Heart left ventricle (tissue), 16 donors: Measurements from ENCODE around the gene SLC44A2. TPM values are rescaled to one million over a fixed set of nuclear protein-coding genes. Genes with fewer than 3 reads are reported as not detected.

Experiments used
- ATAC-seq, 4 donors: fragments of 200-7000 bp; cut with Tn5 transposase; one replicate each; pipeline ENCODE4 v1.9.1; 2020 to 2022; ENCODE audit warnings: moderate library complexity in 4 of 4, mild to moderate bottlenecking in 3 of 4, moderate number of reproducible peaks in 1 of 4
- DNase-seq, 5 donors: peaks; one replicate each; pipeline ENCODE4 v3.0.0-alpha.2; 2020
- H3K27ac ChIP-seq, 12 donors: fragments of 200-600 bp; sonication (generic) in 4 of 12; one replicate each; pipeline versions ENCODE4 v1.5.0 to v1.8.0; 2016 to 2022; ENCODE audit warnings: mild to moderate bottlenecking in 2 of 12
- H3K27me3 ChIP-seq, 9 donors: fragments of 200-600 bp; sonication (generic) in 2 of 9; one replicate each; pipeline versions ENCODE4 v1.5.1 to v1.8.0; 2016 to 2022; ENCODE audit warnings: mild to moderate bottlenecking in 3 of 9
- H3K36me3 ChIP-seq, 9 donors: fragments of 200-600 bp; sonication (generic) in 2 of 9; one replicate each; pipeline versions ENCODE4 v1.5.0 to v1.8.0; 2018 to 2022; ENCODE audit warnings: mild to moderate bottlenecking in 2 of 9
- H3K4me1 ChIP-seq, 12 donors: fragments of 200-600 bp; sonication (generic) in 4 of 12; one replicate each; pipeline versions ENCODE4 v1.5.0 to v1.8.0; 2016 to 2022; ENCODE audit warnings: mild to moderate bottlenecking in 3 of 12
- H3K4me3 ChIP-seq, 12 donors: fragments of 200-600 bp; sonication (generic) in 4 of 12; one replicate each; pipeline versions ENCODE4 v1.5.0 to v1.8.0; 2017 to 2022; ENCODE audit warnings: mild to moderate bottlenecking in 9 of 12, moderate library complexity in 4 of 12
- H3K9me3 ChIP-seq, 12 donors: fragments of 200-600 bp; sonication (generic) in 4 of 12; one replicate each; pipeline versions ENCODE4 v1.5.0 to v1.8.0; 2016 to 2022; ENCODE audit warnings: mild to moderate bottlenecking in 1 of 12
- CTCF ChIP-seq, 12 donors: fragments of 200-600 bp; sonication (generic) in 4 of 12; IDR thresholded peaks; one replicate each; pipeline versions ENCODE4 v1.5.0 to v1.8.0; 2018 to 2022; ENCODE audit warnings: antibody characterized with exemption in 12 of 12, mild to moderate bottlenecking in 5 of 12
- POLR2A ChIP-seq, 2 donors: fragments of 450-650 bp; IDR thresholded peaks; one replicate each; pipeline ENCODE4 v1.6.1; 2017; ENCODE audit warnings: antibody characterized with exemption in 2 of 2, mild to moderate bottlenecking in 2 of 2, moderate library complexity in 2 of 2
- WGBS, 4 donors: extraction: QIAGEN DNeasy Blood & Tissue Kit in 2 of 4; methylation state at CpG; one replicate each; pipeline versions ENCODE4 v1.1.5 to v1.1.7; 2013 to 2018; 5-methylcytosine and 5-hydroxymethylcytosine counted together
- intact Hi-C, 10 donors: fragments of 100-400 bp; cut with DNase I; formaldehyde crosslinking; loops; one replicate each; pipeline versions ENCODE4 v1.11.1 to v1.14.2; 2022
- polyA plus RNA-seq, 2 donors: library from polyadenylated mRNA; stranded (reverse); fragments of 200-250 nt; gene quantifications; one replicate each; pipeline ENCODE4 v1.2.3, GENCODE V29; 2013
- total RNA-seq, 9 donors: library from RNA; depleted of rRNA in 2 of 9; stranded (reverse); fragments of >200 nt in 2 of 9; fragmentation: NEBNext Ultra II Directional in 3 of 9; extraction: Animal tissue kit (Norgen Biotek cat#: 25700) in 3 of 9; gene quantifications; one replicate each; pipeline versions ENCODE4 v1.1.0 to v1.2.4, GENCODE V29; 2016 to 2023
- donor health status: ischemic (EF 13 %, LVEDD 7.1; RV severe dilation, severe dysfunction).
- donor health status: healthy with polysubstance abuse.
- donor health status: DM: no; HTN: yes; CAD: no.
- donor health status: DM: no; HTN: no; CAD: no.
- donor health status: ischemic (EF 25% LVEDD 6.9; RV normal size, moderate dysfunction).
- donor health status: ischemic (EF 25% LVEDD 5.7; RV mildly dilated, moderate dysfunction).
- donor health status: healthy.
- donor health status: DM: yes; HTN: yes; CAD: no.
- donor health status: ischemic (EF 35%, LVEDD 5.7; RV mildly dilated, moderate dysfunction).
- donor health status: nonischemic (EF 11% LVEDD 7.7; RV severe dilation, severe dysfunction).
- donor health status: DM: yes; HTN: yes; CAD: no.
- donor health status: PGD.
- donor health status: ischemic (EF 29% LVEDD 5.4; RV normal size, mild dysfunction).
- donor health status: nonischemic (EF 23%, LVEDD 6.1; RV moderate dilation, normal function).

SLC44A2 gene
- total and polyA plus RNA-seq, 11 donors: 43.1 to 130 (median 82.5) TPM

GRCh38 chr19:10686661-10687517 lies 61.5 kb downstream of the SLC44A2 start:
- Histone ChIP-seq H3K36me3 (peaks cover 0 to 100% (median 96%) of the 10 kb centered on the region in 9 donors), H3K27me3 (no peaks in the 10 kb centered on the region), H3K27ac (peak overlapping the region in 7 of 12 donors; percentile 18 to 64 (median 60)), H3K9me3 (no peaks in the 10 kb centered on the region), H3K4me3 (no peak overlapping the region), H3K4me1 (peaks cover 0 to 31% (median 14%) of the 10 kb centered on the region in 12 donors)
- 59 to 72% (median 63%) methylated on average over 29 to 31 of the region's 31 CpGs for whole genome bisulfite sequencing, 4 donors
- peak; percentile 41 to 78 (median 73) for DNase-seq
- ATAC-seq: peak; percentile 69 to 81 (median 76)
- intact Hi-C loops: no loop called here
- TF ChIP-seq CTCF (IDR thresholded peaks at IDR 0.05) (no peak), POLR2A (IDR thresholded peaks at IDR 0.05) (no peak)

DNA sequence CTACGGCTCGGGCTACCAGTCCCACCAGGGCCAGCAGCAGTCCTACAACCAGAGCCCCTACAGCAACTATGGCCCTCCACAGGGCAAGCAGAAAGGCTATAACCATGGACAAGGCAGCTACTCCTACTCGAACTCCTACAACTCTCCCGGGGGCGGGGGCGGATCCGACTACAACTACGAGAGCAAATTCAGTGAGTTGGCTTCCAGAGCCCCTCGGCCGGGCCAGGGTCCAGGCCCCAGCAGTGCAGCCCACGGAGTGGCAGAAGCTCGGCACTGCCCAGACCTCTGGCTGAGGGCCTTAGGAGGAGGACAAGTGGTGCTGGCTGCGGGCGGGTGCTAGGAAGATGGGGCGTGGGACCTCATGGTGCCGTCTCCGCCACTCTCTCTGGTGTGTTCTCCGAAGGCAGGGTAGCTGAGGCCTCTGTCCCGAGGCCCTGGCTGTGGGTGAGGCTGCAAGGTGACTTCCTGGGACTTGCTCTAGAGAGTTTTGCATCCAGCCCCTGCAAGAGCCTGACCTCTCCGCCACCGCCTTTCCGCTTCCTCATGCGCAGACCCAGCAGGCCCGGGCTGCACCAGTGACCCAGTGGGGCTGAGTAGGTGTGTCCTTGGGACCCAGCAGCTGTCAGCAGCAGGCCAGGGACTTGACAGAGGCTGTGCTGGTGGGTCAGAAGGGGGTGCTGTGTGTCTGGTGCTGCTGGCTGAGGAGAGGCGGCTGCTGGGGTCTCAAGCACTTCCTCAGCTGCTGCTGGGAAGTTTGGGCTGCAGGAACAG lies 62.4 kb downstream of the SLC44A2 start:
- 88 to 95% (median 90%) methylated on average over 19 to 25 of the region's 25 CpGs for WGBS, 4 donors
- Histone ChIP-seq H3K27me3 (no peaks in the 10 kb centered on the region), H3K4me3 (no peak overlapping the region), H3K27ac (peak overlapping the region in 5 of 12 donors; percentile 49 to 64 (median 62)), H3K9me3 (no peaks in the 10 kb centered on the region), H3K36me3 (peaks cover 0 to 100% (median 96%) of the 10 kb centered on the region in 9 donors), H3K4me1 (peaks cover 0 to 28% (median 14%) of the 10 kb centered on the region in 12 donors)
- TF ChIP-seq CTCF (IDR thresholded peaks at IDR 0.05): no peak
- ATAC-seq: no peak
- DNase-seq: no peak
- intact Hi-C loops: no loop called here

GRCh38 chr19:10688545-10689280 lies 63.4 kb downstream of the SLC44A2 start:
- no peak for DNase-seq
- H3K9me3 ChIP-seq: no peaks in the 10 kb centered on the region
- peaks cover 0 to 28% (median 14%) of the 10 kb centered on the region in 12 donors for H3K4me1 ChIP-seq
- intact Hi-C loops: no loop called here
- no peak for ATAC-seq
- H3K36me3 ChIP-seq: peaks cover 0 to 96% (median 87%) of the 10 kb centered on the region in 9 donors
- H3K27me3 ChIP-seq: no peaks in the 10 kb centered on the region
- H3K4me3 ChIP-seq: no peak overlapping the region
- 86 to 94% (median 91%) methylated on average over 10 to 27 of the region's 27 CpGs for WGBS, 4 donors
- no peak overlapping the region for H3K27ac ChIP-seq
- TF ChIP-seq POLR2A (IDR thresholded peaks at IDR 0.05) (no peak), CTCF (IDR thresholded peaks at IDR 0.05) (no peak)
